Activated CD8-positive, alpha-beta memory T cell treated with anti-CD3 and anti-CD28 coated beads, Interleukin-2, amount 50 U/mL, for 1 hour (primary cell): ENCODE results near the gene KEAP1.

Experiments used
- DNase-seq: peaks from one replicate; pipeline ENCODE4 v3.0.0-alpha.2; 2020; ENCODE audit errors: extremely low read depth

The KEAP1 gene

GRCh38 chr19:10523135-10523636, 20.0 kb upstream of the KEAP1 start:
- DNase-seq, result no peak

GRCh38 chr19:10521461-10522171, 18.5 kb upstream of the KEAP1 start:
- no peak for DNase-seq

- DNase-seq, result no peak
These were observed 17.6 kb upstream of the KEAP1 start for GRCh38 chr19:10520652-10521318.

DNA sequence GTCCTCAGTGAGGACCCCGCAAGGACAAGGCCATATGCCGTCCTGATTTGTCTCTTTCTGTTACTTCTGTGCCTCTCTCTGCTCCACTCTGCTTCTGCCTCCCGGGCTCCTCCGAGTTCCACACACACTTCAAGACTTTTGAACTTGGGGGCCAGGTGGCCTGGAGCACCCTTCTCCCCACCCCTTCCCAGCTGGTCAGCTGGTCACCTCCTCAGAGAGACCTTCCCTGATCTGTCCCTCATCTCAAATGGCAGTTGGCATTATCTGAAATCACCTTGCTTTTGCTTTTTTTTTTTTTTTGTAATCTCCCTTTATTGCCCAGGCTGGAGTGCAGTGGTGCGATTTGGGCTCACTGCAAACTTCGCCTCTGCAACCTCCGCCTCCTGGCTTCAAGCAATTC, 16.3 kb upstream of the KEAP1 start:
- DNase-seq, result no peak

GRCh38 chr19:10518444-10519361, 15.5 kb upstream of the KEAP1 start:
- no peak for DNase-seq

- no peak for DNase-seq
These were observed 14.7 kb upstream of the KEAP1 start for GRCh38 chr19:10517760-10518443.

GRCh38 chr19:10517361-10517759, 14.2 kb upstream of the KEAP1 start, which contains the start of gene S1PR5:
Gene S1PR5, minus strand, starts transcription at chr19:10517447. Its CDS starts 2,436 bp downstream, at chr19:10515011.
- no peak for DNase-seq

DNA sequence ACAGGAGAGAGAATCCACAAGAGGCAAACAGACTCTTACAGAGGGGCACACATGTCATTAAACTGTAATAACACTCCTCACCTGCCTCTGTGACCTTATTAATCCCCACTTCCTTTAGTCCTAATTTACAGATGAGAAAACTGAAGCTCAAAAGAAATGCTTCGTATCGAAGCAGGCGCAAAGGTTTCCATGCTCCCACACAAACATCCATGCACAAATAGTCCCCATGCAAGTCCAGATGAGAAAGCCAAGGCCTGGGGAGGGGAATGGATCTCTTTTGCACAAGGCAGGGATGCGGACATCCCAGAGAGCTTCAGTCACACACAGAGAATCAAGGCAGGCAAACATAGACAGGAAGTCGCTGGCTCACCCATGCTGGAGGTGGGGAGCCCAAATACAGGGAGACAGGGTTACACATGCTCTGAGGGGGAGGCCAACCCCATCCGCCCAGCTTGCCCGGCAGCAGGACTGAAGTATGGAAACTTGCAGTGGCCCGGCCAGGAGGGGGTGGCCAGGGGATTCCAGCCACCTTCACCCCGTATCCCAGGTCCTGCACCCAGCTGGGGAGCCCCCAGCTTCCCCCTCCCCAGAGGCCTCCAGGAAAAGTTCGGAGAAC, 13.6 kb upstream of the KEAP1 start:
- DNase-seq, result no peak

- DNase-seq, result peak; percentile 36
These were observed 12.9 kb upstream of the KEAP1 start for GRCh38 chr19:10516064-10516385.

GRCh38 chr19:10514211-10515145, 11.3 kb upstream of the KEAP1 start:
- DNase-seq, result no peak

GRCh38 chr19:10513223-10513622, 10.1 kb upstream of the KEAP1 start:
- no peak for DNase-seq

- no peak for DNase-seq
These were observed 7.2 kb upstream of the KEAP1 start for GRCh38 chr19:10510301-10510802.

- DNase-seq, result no peak
These were observed 5.6 kb upstream of the KEAP1 start for GRCh38 chr19:10508707-10509106.

- no peak for DNase-seq
These were observed 4.9 kb upstream of the KEAP1 start for GRCh38 chr19:10508036-10508435.

- peak; percentile 49 for DNase-seq
These were observed 2.5 kb upstream of the KEAP1 start for GRCh38 chr19:10505583-10506229.

DNA sequence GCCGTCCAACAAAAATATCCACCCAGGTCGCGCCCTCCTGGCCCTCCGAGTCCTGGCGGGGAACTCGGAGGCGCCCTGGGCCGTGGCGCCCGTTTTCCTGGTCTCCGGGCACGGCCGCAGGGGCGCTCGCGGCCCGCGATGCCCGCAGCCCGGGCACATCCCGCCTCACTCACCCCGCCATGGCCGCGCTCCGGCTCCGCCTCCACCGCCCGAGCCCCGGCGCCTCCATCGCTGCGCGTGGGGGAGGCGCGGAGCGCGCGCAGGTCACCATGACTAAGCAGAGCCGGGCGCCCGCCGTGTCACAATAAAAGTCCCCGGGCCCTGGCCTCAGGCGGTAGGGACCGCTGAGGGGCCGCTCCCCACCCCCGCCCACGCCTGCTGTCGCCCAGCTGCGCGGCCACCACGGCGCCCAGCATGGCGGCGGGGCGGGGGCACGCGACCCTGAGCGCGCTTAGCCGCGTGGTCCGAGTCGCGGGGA, 593 bp downstream of the KEAP1 start:
- DNase-seq, result peak; percentile 51

- DNase-seq, result no peak
These were observed 1.1 kb downstream of the KEAP1 start for GRCh38 chr19:10501971-10502523.

- no peak for DNase-seq
These were observed 2.9 kb downstream of the KEAP1 start for GRCh38 chr19:10500247-10500592.
